PC-3 (cell line): Measurements from ENCODE around the gene MGAT5.

Experiments used
- CTCF ChIP-seq: fragments of 300-600 bp; sonication (generic); conservative IDR thresholded peaks from 2 replicates; pipeline ENCODE4 v1.5.1; 2017; ENCODE audit warnings: antibody characterized with exemption, low read depth, mild to moderate bottlenecking, low read length
- EZH2phosphoT487 ChIP-seq: fragments of 300-600 bp; sonication (generic); IDR thresholded peaks from 2 replicates; pipeline ENCODE4 v1.6.1; 2018; ENCODE audit warnings: mild to moderate bottlenecking, antibody characterized with exemption, low read length, borderline replicate concordance

GRCh38 chr2:134395779-134396178 is 141.9 kb downstream of the MGAT5 start:
- TF ChIP-seq EZH2phosphoT487 (no peak), CTCF (no peak)
